GM19324 (cell line): ENCODE results near the gene TP53BP2.

ENCODE experiments used
- ATAC-seq: cut with Tn5 transposase; IDR thresholded peaks from one replicate; pipeline ENCODE4 v1.9.1; 2021; ENCODE audit warnings: mild to moderate bottlenecking, moderate library complexity; ENCODE audit not compliant: unreplicated experiment, low FRiP score

TP53BP2 gene

GRCh38 chr1:223771814-223772770 lies 73.7 kb downstream of the TP53BP2 start:
- ATAC-seq, result no peak

GRCh38 chr1:223771469-223771813 lies 74.3 kb downstream of the TP53BP2 start:
- no peak for ATAC-seq

GRCh38 chr1:223770621-223771315 lies 75.0 kb downstream of the TP53BP2 start:
- no peak for ATAC-seq

GRCh38 chr1:223765719-223766340 lies 79.9 kb downstream of the TP53BP2 start:
- ATAC-seq, result no peak

GRCh38 chr1:223765036-223765718 lies 80.6 kb downstream of the TP53BP2 start:
- no peak for ATAC-seq

GRCh38 chr1:223763881-223764280 lies 81.9 kb downstream of the TP53BP2 start:
- ATAC-seq, result no peak

- no peak for ATAC-seq
Observed at GRCh38 chr1:223763251-223763650, 82.5 kb downstream of the TP53BP2 start.

- no peak for ATAC-seq
Observed at GRCh38 chr1:223761411-223761810, 84.3 kb downstream of the TP53BP2 start.

GRCh38 chr1:223760833-223761232 lies 84.9 kb downstream of the TP53BP2 start:
- no peak for ATAC-seq

- ATAC-seq, result no peak
Observed at GRCh38 chr1:223759273-223759672, 86.5 kb downstream of the TP53BP2 start.

GRCh38 chr1:223758734-223759133 lies 87.0 kb downstream of the TP53BP2 start:
- no peak for ATAC-seq

GRCh38 chr1:223756806-223757700 lies 88.7 kb downstream of the TP53BP2 start:
- ATAC-seq, result no peak

- ATAC-seq, result no peak
Observed at GRCh38 chr1:223755992-223756775, 89.6 kb downstream of the TP53BP2 start.

- no peak for ATAC-seq
Observed at GRCh38 chr1:223755432-223755792, 90.3 kb downstream of the TP53BP2 start.

- ATAC-seq, result no peak
Observed at GRCh38 chr1:223754681-223755431, 90.9 kb downstream of the TP53BP2 start.

GRCh38 chr1:223752721-223753515 lies 92.8 kb downstream of the TP53BP2 start:
- ATAC-seq, result no peak

- ATAC-seq, result no peak
Observed at GRCh38 chr1:223751696-223752095, 94.1 kb downstream of the TP53BP2 start.
